Sigmoid colon (tissue), 7 donors: ENCODE results near the gene CACNA1E. TPM values are rescaled to one million over a fixed set of nuclear protein-coding genes. Genes with fewer than 3 reads are reported as not detected.

ENCODE experiments used
- DNase-seq: peaks from one replicate; pipeline ENCODE4 v3.0.0-alpha.2; 2019
- H3K27ac ChIP-seq, 4 donors: fragments of 200-600 bp; sonication (generic); one replicate each; pipeline ENCODE4 v1.5.1; 2016 to 2019; ENCODE audit warnings: mild to moderate bottlenecking in 1 of 4
- H3K27me3 ChIP-seq, 3 donors: fragments of 200-600 bp; sonication (generic); one replicate each; pipeline ENCODE4 v1.5.1; 2019; ENCODE audit warnings: mild to moderate bottlenecking in 1 of 3
- H3K36me3 ChIP-seq, 4 donors: fragments of 200-600 bp; sonication (generic); one replicate each; pipeline ENCODE4 v1.5.1; 2016 to 2019
- H3K4me1 ChIP-seq, 4 donors: fragments of 200-600 bp; sonication (generic); one replicate each; pipeline ENCODE4 v1.5.1; 2017 to 2019
- H3K4me3 ChIP-seq, 4 donors: fragments of 200-600 bp; sonication (generic); one replicate each; pipeline ENCODE4 v1.5.1; 2017 to 2019; ENCODE audit warnings: mild to moderate bottlenecking in 2 of 4, moderate library complexity in 1 of 4
- H3K9me3 ChIP-seq, 4 donors: fragments of 200-600 bp in 3 of 4; sonication (generic) in 3 of 4; one replicate each; pipeline versions ENCODE4 v1.5.1 to v1.6.1; 2013 to 2019
- CTCF ChIP-seq, 4 experiments: fragments of 450-650 bp in 3 of 4; fragments of 200-600 bp in 1 of 4; IDR thresholded peaks; one replicate each; pipeline ENCODE4 v1.5.1; 2016 to 2019; ENCODE audit warnings: antibody characterized with exemption in 4 of 4, mild to moderate bottlenecking in 3 of 4, moderate library complexity in 2 of 4
- EP300 ChIP-seq, 4 donors: sonication (generic); formaldehyde crosslinking; IDR thresholded peaks; one replicate each; pipeline ENCODE4 v1.6.1; 2017; ENCODE audit warnings: antibody characterized with exemption in 4 of 4
- POLR2A ChIP-seq, 2 donors: fragments of 450-650 bp; IDR thresholded peaks; one replicate each; pipeline ENCODE4 v1.6.1; 2016; ENCODE audit warnings: antibody characterized with exemption in 2 of 2, mild to moderate bottlenecking in 2 of 2, moderate library complexity in 2 of 2
- POLR2AphosphoS5 ChIP-seq, 4 donors: sonication (generic); formaldehyde crosslinking; IDR thresholded peaks; one replicate each; pipeline ENCODE4 v1.6.1; 2017; ENCODE audit warnings: antibody characterized with exemption in 4 of 4
- WGBS, 2 donors: extraction: QIAGEN DNeasy Blood & Tissue Kit; methylation state at CpG; one replicate each; pipeline ENCODE4 v1.1.7; 2013; 5-methylcytosine and 5-hydroxymethylcytosine counted together
- intact Hi-C: fragments of 100-400 bp; cut with DNase I; formaldehyde crosslinking; loops from one replicate; pipeline ENCODE4 v1.15.1; 2023
- polyA plus RNA-seq, 3 donors: library from polyadenylated mRNA; stranded (reverse); fragments of 200-250 nt; gene quantifications; one replicate each; pipeline ENCODE4 v1.2.3, GENCODE V29; 2013
- total RNA-seq, 4 donors: library from RNA; depleted of rRNA; stranded (reverse); fragments of >200 nt; gene quantifications; one replicate each; pipeline ENCODE4 v1.1.0, GENCODE V29; 2016
- donor health status: healthy with polysubstance abuse.
- donor health status: Bipolar disorder and iron deficiency.
- donor health status: healthy.

CACNA1E gene
- total and polyA plus RNA-seq, 7 donors: 0.16 to 1.1 (median 0.36) TPM; not detected in 2

- no peak overlapping the region for H3K4me3 ChIP-seq
- DNase-seq: no peak
- H3K36me3 ChIP-seq: no peaks in the 10 kb centered on the region
- H3K27me3 ChIP-seq: no peaks in the 10 kb centered on the region
- H3K27ac ChIP-seq: no peak overlapping the region
- H3K9me3 ChIP-seq: no peaks in the 10 kb centered on the region
- H3K4me1 ChIP-seq: no peaks in the 10 kb centered on the region
- 80 to 84% methylated on average over 9 of the region's 9 CpGs for WGBS, 2 donors
- intact Hi-C loops: no loop called here
- TF ChIP-seq POLR2A (IDR thresholded peaks at IDR 0.05) (no peak), EP300 (IDR thresholded peaks at IDR 0.05) (no peak), POLR2AphosphoS5 (IDR thresholded peaks at IDR 0.05) (no peak), CTCF (IDR thresholded peaks at IDR 0.05) (no peak)
These were observed 25.3 kb downstream of the CACNA1E start for GRCh38 chr1:181508486-181509165.

GRCh38 chr1:181513786-181514297 is 30.5 kb downstream of the CACNA1E start:
- no peak for DNase-seq
- WGBS, 2 donors: 55 to 69% methylated on average over 4 of the region's 4 CpGs
- no peaks in the 10 kb centered on the region for H3K9me3 ChIP-seq
- no peak overlapping the region for H3K27ac ChIP-seq
- intact Hi-C loops: no loop called here
- TF ChIP-seq CTCF (IDR thresholded peaks at IDR 0.05) (no peak), POLR2AphosphoS5 (IDR thresholded peaks at IDR 0.05) (no peak), POLR2A (IDR thresholded peaks at IDR 0.05) (no peak), EP300 (IDR thresholded peaks at IDR 0.05) (no peak)
- H3K4me3 ChIP-seq: no peak overlapping the region
- H3K4me1 ChIP-seq: no peaks in the 10 kb centered on the region
- H3K27me3 ChIP-seq: no peaks in the 10 kb centered on the region
- H3K36me3 ChIP-seq: no peaks in the 10 kb centered on the region

GRCh38 chr1:181514298-181515290 is 31.3 kb downstream of the CACNA1E start:
- H3K9me3 ChIP-seq: no peaks in the 10 kb centered on the region
- H3K27ac ChIP-seq: no peak overlapping the region
- TF ChIP-seq POLR2A (IDR thresholded peaks at IDR 0.05) (no peak), POLR2AphosphoS5 (IDR thresholded peaks at IDR 0.05) (no peak), CTCF (IDR thresholded peaks at IDR 0.05) (no peak), EP300 (IDR thresholded peaks at IDR 0.05) (no peak)
- DNase-seq: no peak
- intact Hi-C loops: no loop called here
- H3K4me1 ChIP-seq: no peaks in the 10 kb centered on the region
- H3K4me3 ChIP-seq: no peak overlapping the region
- 73 to 74% methylated on average over 4 of the region's 4 CpGs for WGBS, 2 donors
- H3K36me3 ChIP-seq: no peaks in the 10 kb centered on the region
- H3K27me3 ChIP-seq: no peaks in the 10 kb centered on the region

- no peak overlapping the region for H3K27ac ChIP-seq
- TF ChIP-seq EP300 (IDR thresholded peaks at IDR 0.05) (no peak), POLR2AphosphoS5 (IDR thresholded peaks at IDR 0.05) (no peak), POLR2A (IDR thresholded peaks at IDR 0.05) (no peak), CTCF (IDR thresholded peaks at IDR 0.05) (no peak)
- H3K27me3 ChIP-seq: no peaks in the 10 kb centered on the region
- intact Hi-C loops: no loop called here
- no peak for DNase-seq
- H3K4me1 ChIP-seq: no peaks in the 10 kb centered on the region
- no peaks in the 10 kb centered on the region for H3K9me3 ChIP-seq
- H3K36me3 ChIP-seq: no peaks in the 10 kb centered on the region
- H3K4me3 ChIP-seq: no peak overlapping the region
- WGBS, 2 donors: 92 to 93% methylated on average over 4 of the region's 4 CpGs
These were observed 33.4 kb downstream of the CACNA1E start for GRCh38 chr1:181516706-181517105.
